NCI-H2196 (cell line): ENCODE data around the gene MRPS25.
"Not testable (repeated sequence)": the region's sequence is repeated elsewhere in the genome, so short reads cannot be mapped to it uniquely, and the experiment has no call there.

Experiments
- DNase-seq: peaks from one replicate; lab custom pipeline; 2025; ENCODE audit not compliant: unreplicated experiment; lab: John Stamatoyannopoulos, UW

Gene MRPS25

GRCh38 chr3:15044326-15044725 lies 20.8 kb downstream of the MRPS25 start:
- DNase-seq: no peak

- no peak for DNase-seq
Observed at GRCh38 chr3:15043408-15044171, 21.5 kb downstream of the MRPS25 start.

GRCh38 chr3:15042936-15043335 lies 22.2 kb downstream of the MRPS25 start:
- no peak for DNase-seq

GRCh38 chr3:15041950-15042349 lies 23.2 kb downstream of the MRPS25 start:
- DNase-seq: no peak

GRCh38 chr3:15040844-15041243 lies 24.3 kb downstream of the MRPS25 start:
- DNase-seq: no peak

- DNase-seq: no peak
Observed at GRCh38 chr3:15038306-15038705, 26.8 kb downstream of the MRPS25 start.

GRCh38 chr3:15033103-15033502 lies 32.0 kb downstream of the MRPS25 start:
- no peak for DNase-seq

GRCh38 chr3:15032650-15033049 lies 32.5 kb downstream of the MRPS25 start:
- DNase-seq: no peak

- DNase-seq: no peak
Observed at GRCh38 chr3:15029625-15030024, 35.5 kb downstream of the MRPS25 start.

- DNase-seq: no peak
Observed at GRCh38 chr3:15023719-15024118, 41.4 kb downstream of the MRPS25 start.

- DNase-seq: no peak
Observed at GRCh38 chr3:15023249-15023648, 41.9 kb downstream of the MRPS25 start.

- DNase-seq: no peak
Observed at GRCh38 chr3:15017191-15017590, 47.9 kb downstream of the MRPS25 start.

GRCh38 chr3:15015456-15015855 lies 49.7 kb downstream of the MRPS25 start:
- DNase-seq: no peak

GRCh38 chr3:15014606-15015328 lies 50.3 kb downstream of the MRPS25 start:
- no peak for DNase-seq

GRCh38 chr3:15011174-15011573 lies 53.9 kb downstream of the MRPS25 start:
- no peak for DNase-seq

- DNase-seq: no peak
Observed at GRCh38 chr3:15010664-15011063, 54.5 kb downstream of the MRPS25 start.

GRCh38 chr3:15009167-15009566 lies 55.9 kb downstream of the MRPS25 start:
- no peak for DNase-seq

- peak; percentile 74 for DNase-seq
Observed at GRCh38 chr3:15007681-15008141, 57.4 kb downstream of the MRPS25 start.

- DNase-seq: not testable (repeated sequence)
Observed at GRCh38 chr3:14999182-14999581, 65.9 kb downstream of the MRPS25 start.
